RPMI8226 (cell line): ENCODE measurements around the gene RTN4R.

Source experiments
- DNase-seq: peaks from one replicate; pipeline ENCODE4 v3.0.0-alpha.2; 2015

RTN4R gene

GRCh38 chr22:20227363-20227762, 40.8 kb downstream of the RTN4R start:
- no peak for DNase-seq

DNA sequence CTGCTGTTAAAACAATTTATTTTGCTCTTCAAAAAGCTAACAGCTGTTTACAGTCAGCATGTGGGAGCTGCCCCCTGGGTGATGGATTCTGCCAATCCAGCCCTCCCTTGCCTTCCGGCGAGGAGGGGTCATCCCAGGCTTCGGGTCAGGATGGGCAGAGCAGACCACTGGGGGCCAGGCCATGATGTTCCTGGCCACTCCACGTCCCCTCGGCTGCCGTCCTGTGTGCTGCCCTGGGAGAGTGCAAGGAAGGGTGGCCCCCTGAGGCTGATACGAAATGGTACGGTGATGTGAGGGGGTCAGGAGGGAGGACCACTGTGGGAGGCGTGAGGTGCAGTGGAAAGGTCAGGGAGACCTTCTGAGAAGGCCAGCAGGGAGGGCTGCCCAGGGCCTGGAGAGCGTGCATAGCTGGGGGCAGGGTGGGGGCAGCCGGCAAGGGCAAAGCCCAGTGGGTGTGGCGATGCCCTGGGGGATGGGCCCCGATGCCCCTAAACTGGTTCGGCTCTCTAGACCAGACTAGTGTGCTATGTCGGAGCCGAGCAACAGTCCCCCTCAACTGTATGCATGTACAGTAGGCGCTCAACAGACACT, 41.3 kb downstream of the RTN4R start:
- no peak for DNase-seq

DNA sequence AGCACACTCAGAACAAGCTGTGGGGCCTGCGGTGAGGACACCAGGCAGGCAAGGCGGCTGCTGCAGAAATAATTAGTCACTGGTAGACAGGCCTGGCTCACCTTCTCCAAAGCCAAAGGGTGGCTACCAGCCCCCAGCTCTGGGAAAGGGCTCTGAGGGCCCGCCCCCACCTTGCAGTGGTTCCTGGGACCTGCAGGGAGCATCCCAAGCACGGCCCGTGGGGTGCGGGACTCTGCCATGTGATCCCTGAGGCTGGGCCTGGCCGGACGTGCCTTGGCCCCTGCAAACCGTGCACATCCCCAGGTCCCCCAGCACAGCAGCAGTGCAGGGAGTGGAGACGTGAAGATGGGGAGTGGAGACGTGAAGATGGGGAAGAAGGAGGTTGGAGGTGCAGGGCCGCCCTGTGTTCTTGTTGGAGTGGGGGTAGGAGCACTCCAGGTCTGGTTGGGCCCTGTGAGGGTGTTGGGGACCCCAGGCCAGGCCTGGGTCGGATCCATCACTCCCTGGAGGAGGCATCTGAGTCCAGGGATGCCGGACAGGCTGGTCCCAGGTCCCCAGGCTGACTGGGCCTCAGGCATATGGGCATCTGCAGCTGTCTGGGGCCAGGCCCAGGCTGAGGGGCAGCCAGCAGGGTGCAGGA, 41.9 kb downstream of the RTN4R start:
- DNase-seq = no peak

GRCh38 chr22:20225693-20225966, 42.5 kb downstream of the RTN4R start:
- no peak for DNase-seq

DNA sequence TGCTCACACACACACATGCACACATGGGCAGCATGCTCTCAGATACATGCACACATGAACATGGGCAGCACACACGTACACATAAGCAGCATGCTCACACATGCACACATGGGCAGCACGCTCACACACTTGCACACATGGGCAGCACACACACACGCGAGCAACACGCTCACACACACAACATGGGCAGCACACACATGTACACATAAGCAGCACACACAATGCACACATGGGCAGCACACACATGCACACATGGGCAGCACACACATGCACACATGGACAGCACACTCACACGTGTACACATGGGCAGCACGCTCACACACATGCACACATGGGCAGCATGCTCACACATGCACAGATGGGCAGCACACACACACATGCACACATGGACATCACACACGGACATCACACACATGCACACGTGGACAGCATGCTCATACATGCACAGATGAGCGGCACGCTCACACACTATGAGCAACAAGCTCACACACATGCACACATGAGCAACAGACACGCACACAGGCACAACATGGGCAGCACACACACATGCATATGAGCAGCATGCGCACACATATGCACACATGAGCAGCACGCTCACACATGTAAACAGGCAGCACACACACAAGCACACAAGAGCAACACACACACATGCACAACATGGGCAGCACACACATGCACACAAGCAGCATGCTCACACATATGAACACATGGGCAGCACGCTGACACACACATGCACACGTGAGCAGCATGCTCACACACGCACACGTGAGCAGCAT, 43.0 kb downstream of the RTN4R start:
- no peak for DNase-seq

- DNase-seq = no peak
These were observed 43.9 kb downstream of the RTN4R start for GRCh38 chr22:20224256-20224626.

DNA sequence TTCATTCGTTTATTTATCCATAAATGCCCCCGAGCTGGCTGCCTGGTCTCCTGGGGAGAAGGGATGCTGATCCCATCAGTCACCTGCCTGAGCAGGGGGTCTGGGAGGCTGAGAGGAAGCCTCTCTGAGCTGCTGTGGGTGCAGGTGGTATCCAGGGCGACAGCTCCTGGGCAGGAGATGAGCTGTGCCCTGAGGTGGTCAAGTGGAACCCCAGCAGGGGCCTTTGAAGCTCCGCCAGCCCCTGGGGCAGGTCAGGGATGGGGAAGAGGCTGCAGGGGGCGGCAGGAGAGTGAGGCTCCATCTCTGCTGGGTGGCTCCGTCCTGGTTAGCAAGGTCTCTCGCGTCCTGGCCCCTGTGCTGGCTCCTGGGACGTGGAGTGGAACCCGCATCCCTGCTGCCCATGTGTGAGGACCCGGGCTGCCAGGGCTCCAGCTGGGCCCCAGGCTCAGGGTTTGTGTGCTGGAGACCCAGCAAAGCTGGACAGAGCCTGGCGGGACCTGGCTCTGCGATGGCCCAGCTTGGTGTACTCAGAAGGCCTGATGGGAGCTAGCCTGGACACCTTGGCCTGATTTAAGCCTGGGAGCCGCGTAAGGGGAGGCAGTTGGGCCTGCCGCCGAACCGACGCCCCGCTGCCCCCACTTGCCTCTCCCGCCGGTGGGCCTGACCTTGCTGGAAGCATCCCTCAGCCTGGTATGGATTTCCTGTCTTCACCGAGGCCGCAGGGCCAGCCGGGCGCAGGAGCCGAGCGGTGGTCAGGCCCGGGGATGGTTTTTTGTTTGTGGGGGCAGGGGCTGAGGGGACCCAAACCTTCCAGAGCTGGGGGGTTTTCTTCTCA, 44.5 kb downstream of the RTN4R start:
- DNase-seq = no peak

- DNase-seq = no peak
These were observed 45.2 kb downstream of the RTN4R start for GRCh38 chr22:20222764-20223420.

GRCh38 chr22:20221421-20222340, 46.4 kb downstream of the RTN4R start:
- no peak for DNase-seq

GRCh38 chr22:20220629-20221026, 47.5 kb downstream of the RTN4R start:
- no peak for DNase-seq

GRCh38 chr22:20219667-20220628, 48.2 kb downstream of the RTN4R start:
- DNase-seq = no peak

GRCh38 chr22:20218987-20219386, 49.1 kb downstream of the RTN4R start:
- no peak for DNase-seq

DNA sequence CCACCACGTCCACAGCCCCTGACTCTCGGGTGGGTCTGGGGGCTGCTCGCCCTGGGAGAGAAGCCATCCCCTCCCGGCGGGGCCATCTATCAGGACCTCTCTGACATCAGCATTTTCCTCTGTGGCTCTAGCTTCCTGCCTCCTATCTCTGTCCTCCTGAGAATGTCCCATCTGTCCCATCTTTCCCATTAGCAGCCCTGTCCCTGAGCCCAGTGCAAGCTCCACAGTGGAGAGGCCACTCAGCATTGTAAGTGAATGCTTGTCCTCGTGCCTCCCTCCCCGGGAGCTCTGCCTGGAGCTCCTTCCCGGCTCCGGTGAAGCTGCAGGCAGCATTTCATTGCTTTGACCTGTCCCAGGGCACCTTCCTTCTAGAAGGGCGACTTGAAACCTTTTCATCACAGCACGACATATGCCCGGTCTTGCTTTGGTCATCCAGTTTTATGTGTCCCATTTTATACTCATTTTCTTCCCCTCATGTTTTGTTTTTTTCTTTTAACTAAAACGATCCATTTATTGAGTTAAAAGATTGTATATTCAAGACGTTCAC, 49.7 kb downstream of the RTN4R start:
- no peak for DNase-seq

GRCh38 chr22:20217563-20217962, 50.6 kb downstream of the RTN4R start:
- no peak for DNase-seq

- no peak for DNase-seq
These were observed 51.1 kb downstream of the RTN4R start for GRCh38 chr22:20216863-20217499.

- no peak for DNase-seq
These were observed 52.4 kb downstream of the RTN4R start for GRCh38 chr22:20215742-20216141.

DNA sequence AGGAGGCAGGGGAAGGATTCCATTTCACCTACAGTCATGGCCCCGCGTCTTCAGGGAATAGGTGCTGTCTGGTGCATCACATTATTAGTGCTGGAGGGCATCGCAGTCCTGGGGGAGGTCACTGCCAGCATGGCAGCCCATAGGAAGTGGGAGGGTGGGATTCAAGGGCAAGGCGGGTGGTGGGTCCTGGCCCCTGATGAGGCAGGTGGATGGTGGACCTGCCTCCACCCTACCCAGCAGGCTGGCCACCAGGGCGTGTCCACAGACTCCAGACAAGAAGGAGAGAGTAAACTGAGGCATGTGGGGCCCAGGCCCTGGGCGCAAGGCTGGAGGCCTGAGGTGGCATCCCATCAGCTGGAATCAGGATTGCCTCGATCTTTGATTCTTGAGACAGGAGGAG, 53.3 kb downstream of the RTN4R start:
- DNase-seq = no peak

GRCh38 chr22:20213833-20214708, 54.0 kb downstream of the RTN4R start:
- no peak for DNase-seq
